Bone marrow (tissue), 2 donors: ENCODE results near the gene BBOF1.

Experiments used
- DNase-seq, 2 donors: peaks; one replicate each; lab custom pipeline; 2025; lab: John Stamatoyannopoulos, UW

BBOF1 gene

DNA sequence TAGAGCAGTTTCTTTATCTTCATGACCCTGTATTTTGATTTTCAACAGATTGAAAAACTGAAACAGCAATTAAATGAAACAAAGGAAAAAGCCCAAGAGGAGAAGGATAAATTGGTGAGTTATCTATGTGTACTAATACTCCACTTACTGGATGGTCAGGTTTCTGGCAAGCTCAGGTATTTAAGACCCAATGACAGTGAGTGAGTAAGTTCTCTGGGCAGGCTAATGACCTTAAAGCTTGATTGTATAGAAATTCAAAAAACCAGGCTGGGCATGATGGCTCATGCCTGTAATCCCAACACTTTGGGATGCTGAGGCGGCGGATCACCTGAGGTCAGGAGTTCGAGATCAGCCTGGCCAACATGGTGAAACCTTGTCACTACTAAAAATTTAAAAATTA lies 10.0 kb downstream of the BBOF1 start:
- no peak for DNase-seq

- DNase-seq, result no peak
Observed at GRCh38 chr14:74034572-74034971, 15.4 kb downstream of the BBOF1 start.

DNA sequence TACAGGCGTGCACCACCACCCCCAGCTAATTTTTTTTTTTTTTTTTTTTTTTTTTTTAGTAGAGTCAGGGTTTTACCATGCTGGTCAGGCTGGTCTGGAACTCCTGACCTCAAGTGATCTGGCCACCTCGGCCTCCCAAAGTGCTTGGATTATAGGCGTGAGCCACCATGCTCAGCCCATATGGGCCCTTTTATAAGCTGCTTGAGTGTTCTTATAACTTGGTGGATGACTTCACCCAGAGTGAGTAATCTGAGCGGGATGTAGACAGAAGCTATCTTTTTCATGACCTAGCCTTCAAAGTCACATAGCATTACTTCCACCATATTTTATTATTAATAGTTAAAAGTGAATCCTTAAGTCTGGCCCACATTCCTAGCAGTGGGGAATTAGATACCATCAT lies 16.4 kb downstream of the BBOF1 start:
- no peak for DNase-seq

GRCh38 chr14:74038020-74038859 lies 19.1 kb downstream of the BBOF1 start:
- DNase-seq, result peak in 1 of 2 donors; percentile 67

- DNase-seq, result no peak
Observed at GRCh38 chr14:74042296-74042695, 23.1 kb downstream of the BBOF1 start.

DNA sequence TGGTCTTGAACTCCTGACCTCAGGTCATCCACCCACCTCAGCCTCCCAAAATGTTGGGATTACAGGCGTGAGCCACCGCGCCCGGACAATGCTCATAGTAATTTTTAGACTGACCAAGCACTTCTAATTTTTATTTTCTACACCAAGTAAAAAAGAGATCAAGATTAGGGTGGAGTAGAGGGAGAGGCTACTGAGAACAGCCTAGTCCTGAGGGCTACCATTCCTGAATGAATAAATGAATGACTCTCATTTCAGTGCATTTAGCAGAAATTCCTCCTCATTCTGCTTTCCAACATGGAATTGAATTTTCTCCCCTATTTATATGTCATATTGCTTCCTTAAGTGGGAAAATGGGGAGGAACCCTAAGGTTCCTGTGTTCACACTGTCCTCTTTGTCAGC lies 26.4 kb downstream of the BBOF1 start:
- DNase-seq, result no peak

DNA sequence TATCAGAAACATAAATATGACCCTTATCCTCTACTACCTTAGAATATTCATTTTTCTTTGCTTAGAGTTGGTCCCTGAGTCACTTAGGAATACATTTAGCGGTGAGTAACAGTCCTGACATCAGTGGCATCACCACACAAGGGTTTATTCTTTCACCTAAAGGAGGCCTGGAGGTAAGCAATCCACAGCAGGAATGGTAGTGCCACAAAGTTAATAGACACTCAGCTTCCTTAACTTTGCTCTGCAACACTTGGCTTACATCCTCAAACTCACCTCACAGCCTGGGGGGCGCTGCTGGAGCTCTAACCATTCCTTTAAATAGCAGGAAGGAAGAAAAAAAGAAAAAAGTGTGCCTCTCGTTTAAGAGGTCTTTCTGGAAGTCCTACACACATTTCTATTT lies 29.1 kb downstream of the BBOF1 start:
- no peak for DNase-seq

DNA sequence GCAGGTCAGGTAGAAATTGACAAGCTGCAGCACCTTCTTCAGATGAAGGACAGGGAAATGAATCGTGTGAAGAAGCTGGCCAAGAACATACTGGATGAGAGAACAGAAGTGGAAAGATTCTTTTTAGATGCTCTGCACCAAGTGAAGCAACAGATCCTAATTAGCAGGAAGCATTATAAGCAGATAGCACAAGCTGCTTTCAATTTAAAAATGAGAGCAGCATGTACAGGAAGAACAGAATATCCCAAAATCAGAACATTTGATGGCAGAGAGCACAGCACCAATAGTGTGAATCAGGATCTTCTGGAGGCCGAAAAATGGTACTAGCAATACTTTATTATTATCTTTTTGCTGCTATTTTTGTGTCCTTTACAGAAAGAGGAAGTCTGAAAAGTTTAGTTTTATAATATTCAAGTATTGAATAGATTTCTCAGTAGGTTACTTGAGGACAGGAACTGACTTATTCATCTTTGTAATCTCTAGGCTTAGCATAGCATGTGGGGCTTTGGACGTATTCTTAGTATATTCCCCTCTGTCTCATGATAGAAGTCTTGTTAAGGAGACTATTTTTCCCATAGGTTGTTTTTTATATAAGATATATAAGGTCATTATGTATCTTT lies 30.8 kb downstream of the BBOF1 start:
- DNase-seq, result peak in 1 of 2 donors; percentile 26

DNA sequence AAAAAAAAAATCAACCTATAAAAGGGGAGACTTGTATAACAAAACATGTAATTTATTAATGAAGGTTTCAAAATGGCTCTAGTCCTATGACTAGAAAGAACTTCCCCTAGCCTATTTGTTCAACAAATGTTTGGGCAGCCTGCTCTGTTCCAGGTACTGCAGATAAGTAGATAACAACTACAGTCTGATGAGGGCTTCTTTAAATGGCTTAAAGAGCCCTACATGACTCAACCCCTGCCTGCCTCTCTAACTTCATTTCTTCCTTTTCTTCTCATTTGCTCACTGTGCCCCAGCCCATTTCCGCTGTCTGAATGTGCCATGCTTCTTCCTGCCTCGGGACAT lies 43.6 kb downstream of the BBOF1 start:
- no peak for DNase-seq

DNA sequence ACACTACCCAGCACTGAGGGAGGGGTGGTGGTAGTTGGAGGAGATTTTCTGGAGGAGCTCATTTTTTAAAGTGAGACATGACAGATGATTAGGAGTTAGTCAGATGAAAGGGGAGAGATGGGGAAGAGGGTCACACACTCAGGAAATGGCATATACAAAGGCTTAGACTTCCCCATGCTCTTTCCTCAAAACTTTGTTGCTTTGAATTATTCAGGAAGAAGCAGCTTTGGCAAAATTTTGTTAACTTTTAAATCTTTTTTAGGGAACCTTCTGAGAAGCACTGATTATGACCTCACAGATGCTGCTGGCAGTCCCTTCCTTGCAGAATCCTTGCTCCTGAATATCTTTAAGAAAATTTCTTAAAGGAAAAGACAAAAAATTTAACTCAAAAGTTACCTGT lies 45.3 kb downstream of the BBOF1 start:
- DNase-seq, result no peak

- DNase-seq, result no peak
Observed at GRCh38 chr14:74064883-74065282, 45.7 kb downstream of the BBOF1 start.

GRCh38 chr14:74065746-74066575 lies 46.8 kb downstream of the BBOF1 start:
- no peak for DNase-seq

DNA sequence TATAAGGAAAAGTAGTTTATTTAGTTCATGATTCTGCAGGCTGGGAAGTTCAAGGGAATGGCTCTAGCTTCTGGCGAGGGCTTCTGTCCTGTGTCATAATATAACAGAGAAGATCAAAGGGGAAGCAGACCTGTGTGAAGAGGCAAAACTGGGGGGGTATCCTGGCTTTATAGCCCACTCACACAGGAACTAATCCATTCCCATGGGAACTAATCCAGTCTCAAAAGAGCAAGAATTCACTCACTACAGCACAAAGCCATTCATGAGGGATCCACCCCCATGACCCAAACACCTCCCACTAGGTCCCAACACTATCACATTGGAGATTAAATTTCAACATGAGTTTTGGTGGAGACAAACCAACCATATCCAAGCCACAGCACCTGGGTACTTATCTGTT lies 58.3 kb downstream of the BBOF1 start:
- DNase-seq, result no peak

DNA sequence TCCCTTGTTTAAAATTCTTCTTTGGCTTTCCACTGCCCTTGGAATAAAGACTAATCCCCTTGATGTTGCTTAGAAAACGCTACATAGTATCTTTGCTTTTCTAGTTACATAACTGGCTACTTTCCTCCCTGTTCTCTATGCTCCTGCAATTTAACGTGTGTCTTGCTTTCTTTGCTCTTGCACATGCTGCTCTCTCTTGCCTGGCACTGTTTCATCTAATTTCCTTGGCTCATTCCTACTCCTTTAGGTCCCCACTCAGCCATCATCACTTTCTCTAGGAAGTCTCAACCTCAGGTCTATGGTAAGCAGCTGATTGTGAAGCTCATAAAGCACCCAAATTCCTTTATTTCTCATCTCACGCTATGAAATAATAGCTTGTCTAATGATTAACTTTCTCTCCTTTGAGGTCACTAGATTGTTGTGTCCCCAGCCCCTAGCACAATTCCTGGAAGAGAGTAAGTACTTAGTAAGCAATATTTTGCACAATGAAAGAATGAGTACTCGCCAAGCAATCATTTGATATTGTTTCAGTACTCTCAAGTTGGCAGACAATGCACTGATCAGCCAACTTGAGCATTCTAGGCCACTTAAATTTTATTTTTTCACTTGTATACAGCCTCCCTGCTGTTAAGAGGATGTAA lies 61.8 kb downstream of the BBOF1 start:
- no peak for DNase-seq

DNA sequence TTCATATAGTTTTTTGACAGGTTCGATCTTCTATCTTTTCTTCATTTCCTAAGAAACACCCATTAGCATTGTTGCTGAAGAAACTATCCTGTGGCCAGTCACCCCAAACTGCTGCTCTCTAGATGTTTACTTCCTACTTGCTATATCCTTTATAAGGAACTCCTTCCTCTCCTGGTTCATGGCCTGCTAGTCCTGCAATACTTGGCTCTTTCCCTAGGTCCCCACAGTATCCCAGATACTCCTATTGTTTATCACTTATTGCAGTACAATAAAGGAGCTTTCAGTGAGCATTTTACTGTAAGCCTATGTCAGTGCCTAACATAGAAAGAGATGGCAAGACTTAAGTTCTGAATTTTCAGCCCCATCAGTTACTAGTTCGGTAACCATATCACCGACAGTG lies 62.3 kb downstream of the BBOF1 start:
- no peak for DNase-seq

GRCh38 chr14:74083161-74083560 lies 64.0 kb downstream of the BBOF1 start:
- DNase-seq, result no peak

DNA sequence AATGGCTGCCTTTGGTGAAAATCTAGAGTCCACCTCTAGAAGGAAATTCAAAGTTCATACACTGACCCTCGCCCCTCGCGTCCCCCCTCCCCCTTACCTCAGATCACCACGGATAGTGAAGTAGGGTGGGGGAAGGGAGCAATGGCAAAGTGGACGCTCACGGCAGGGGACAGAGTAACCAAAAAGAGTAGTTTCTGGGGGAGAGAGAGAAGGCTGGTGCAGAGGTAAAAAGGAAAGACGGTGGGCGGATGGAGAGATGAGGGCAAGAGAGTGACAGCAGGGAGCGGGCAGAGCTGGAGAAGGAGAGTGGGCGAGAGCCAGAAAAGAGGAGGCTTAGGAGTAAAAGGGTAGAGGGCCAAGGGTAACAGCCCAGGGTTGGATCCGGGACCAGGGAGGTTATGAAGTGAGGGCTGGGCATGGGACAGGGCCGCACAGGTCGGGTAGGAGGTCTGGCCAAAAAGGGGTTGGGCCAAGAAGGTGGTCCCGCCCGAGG lies 64.7 kb downstream of the BBOF1 start:
- DNase-seq, result no peak

DNA sequence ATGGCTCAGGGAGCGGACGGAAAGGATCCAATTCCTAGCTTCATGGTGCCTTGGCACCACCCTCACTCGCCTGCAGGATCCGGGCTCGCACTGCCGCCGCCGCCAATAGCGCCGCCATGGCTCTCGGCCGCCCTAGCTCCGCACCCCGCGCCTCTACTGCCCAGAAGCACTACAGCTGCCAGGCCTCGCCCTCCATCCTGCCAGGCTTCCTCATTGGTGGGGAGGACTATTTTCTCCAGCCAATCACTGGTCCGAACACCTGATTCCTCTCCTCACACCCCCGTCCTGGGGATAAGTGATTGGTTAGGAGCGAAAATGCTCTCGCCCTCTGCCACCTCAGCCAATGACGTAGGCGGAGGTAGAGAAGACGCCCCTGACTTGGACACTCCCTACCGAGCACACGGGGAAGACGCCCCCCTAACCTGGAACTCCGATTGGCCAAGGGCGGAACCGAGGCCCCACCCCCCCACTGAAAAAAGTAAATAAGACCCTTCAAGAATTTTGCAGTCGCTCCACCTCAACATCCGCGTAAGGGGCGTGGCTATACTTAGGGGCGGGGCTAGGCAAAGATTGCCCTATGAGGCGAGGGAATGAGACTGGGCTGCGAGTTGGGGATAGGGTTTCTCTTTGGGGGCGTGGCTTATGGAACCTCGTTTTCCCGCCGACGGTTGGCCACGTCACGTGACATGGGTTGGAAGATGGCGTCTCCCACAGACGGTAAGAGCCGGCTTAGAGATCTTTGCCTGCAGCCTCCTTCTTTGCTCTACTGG lies 65.3 kb downstream of the BBOF1 start, which contains the start of the genes ALDH6A1 and LIN52:
ALDH6A1 (minus strand) TSS at position 177 of the 770 bp plus-strand sequence; CDS start at position 118, 59 bp downstream.
LIN52 (plus strand) TSS at position 680 of the 770 bp plus-strand sequence; CDS start at position 699, 19 bp downstream.
- peak; percentile 93 to 99 for DNase-seq

GRCh38 chr14:74085047-74085637 lies 66.0 kb downstream of the BBOF1 start:
- peak in 1 of 2 donors; percentile 70 for DNase-seq

DNA sequence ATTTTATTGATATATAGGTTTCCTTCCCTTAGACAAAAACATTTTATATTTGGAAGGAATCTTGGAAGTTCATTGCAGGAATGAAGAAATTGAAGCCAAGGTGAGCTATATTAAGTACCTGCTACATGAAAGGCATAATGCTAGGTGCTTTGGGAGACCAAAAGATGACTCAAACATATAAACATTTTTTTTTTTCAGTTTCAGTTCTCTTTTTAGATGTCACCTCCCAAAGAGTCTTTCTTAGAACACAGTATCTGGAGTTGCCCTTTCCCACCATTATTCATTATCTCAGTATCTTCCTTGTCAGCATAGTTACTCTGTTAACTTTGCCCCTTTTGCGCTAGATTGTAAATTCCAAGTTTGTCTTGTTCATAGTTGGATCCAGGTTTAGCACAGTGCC lies 66.7 kb downstream of the BBOF1 start:
- DNase-seq, result no peak
